GM21576 (cell line): ENCODE results near the gene TEX12.
"Not testable (repeated sequence)": the region's sequence is repeated elsewhere in the genome, so short reads cannot be mapped to it uniquely, and the experiment has no call there.

Experiments
- ATAC-seq: cut with Tn5 transposase; IDR thresholded peaks from one replicate; pipeline ENCODE4 v1.9.1; 2021; ENCODE audit warnings: mild to moderate bottlenecking, moderate library complexity; ENCODE audit not compliant: unreplicated experiment

The TEX12 gene

DNA sequence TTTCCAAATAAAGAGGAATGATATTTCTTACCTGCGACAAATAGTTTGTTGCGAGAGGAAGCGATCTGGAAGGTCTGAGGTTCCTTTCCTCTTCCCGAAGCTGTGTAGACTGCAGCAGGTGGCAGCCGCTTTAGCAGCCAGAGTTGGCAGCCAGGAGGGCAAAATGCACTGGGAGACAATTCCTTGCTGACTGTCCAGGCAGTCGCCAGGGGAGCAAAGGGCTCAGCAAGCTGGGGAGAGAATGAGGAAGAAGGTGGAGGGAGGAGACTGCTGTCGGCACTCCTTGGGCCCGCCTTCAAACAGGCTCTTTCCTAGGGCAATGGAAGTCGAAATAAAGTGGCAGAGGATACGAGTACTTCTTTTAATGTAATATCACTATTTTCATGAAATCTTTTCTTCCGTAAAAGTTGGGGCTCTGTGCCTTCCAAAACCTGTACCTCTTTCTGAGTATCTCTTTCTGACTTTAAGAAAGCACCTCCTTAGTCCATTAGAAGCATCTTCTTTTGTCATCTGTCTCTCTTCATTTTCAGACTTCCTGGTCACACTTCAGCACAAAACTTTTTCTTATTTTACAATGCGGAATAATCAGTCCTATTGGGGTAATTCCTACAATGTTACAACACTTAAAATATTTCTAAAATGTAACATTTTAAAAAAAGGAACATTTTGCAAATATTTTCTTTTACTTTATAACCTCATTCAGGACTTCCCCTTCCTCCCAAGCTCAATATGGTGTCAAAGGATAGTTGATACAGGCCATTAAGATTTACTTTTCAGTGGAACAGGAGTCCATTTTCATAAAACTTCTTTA lies 3.1 kb upstream of the TEX12 start, which contains the start of gene IL18:
Gene IL18, minus strand, starts transcription at position 220 of the 811 bp plus-strand sequence. CDS start 9,041 bp downstream, outside the sequence.
- no peak for ATAC-seq

DNA sequence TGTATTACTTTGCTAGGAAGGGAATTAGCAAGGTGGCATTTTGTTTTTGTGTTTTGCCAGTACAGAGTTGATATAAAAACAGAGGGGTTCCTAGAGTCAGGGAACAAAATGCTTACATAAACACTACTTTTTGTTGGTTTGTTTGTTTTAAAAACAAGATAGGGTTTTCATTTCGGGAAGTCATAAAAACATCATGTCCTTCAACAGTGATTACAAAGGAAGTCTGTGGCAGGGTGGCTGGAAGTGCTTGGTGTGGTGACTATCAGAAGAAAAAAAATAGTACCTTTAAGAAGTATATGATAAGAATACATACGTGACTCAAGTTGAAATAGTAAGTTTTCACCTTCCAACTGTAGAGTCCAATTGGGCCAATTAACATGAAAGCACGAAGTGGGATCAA lies 2.1 kb upstream of the TEX12 start:
- ATAC-seq = no peak

DNA sequence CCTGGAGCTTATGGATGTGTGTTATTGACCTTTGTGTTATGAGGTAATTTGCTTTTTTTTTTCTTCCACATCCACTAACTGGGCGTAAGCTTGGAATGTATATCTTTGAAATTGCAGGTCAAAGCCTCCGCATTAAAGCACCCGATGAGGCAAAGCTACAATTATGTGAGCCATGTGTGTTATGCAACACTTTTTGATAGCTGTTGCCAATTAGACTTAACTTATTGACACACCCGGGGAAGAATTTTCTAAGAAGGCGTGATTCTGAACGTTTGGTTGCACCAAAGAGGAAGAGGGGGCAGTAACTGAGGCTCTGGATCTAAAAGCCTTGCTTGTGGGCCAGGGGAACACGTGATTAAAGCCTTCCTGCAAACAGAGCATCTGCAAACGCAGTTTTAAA lies 610 bp upstream of the TEX12 start:
- ATAC-seq = no peak

DNA sequence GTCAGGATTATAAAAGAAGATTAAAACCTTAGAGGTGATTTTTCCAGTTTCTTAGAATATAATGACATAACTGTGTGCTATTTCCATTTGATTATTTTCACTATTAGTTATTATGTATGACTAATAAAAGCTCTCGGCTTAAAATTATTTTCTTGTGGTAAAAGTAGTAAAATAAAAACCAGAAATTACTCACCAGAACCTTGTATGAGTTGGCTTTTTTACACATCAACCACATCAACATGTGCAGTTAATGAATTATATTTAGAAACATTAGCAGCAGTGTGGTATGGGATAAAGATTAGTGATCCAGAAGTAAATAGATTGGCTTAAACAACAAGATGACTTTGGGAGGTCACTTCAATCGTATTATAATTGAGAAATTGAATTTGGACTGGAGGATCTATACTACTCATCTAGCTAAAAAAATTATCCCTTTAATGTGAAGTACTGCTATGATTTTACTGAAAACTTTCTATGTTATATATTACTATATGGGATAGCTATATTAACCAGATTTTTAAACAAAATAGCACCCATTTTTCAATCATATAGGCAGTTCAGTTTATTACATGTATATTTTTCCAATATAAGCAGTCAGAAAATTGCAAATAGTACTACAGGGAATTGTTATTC lies 5.3 kb downstream of the TEX12 start:
- ATAC-seq = no peak

DNA sequence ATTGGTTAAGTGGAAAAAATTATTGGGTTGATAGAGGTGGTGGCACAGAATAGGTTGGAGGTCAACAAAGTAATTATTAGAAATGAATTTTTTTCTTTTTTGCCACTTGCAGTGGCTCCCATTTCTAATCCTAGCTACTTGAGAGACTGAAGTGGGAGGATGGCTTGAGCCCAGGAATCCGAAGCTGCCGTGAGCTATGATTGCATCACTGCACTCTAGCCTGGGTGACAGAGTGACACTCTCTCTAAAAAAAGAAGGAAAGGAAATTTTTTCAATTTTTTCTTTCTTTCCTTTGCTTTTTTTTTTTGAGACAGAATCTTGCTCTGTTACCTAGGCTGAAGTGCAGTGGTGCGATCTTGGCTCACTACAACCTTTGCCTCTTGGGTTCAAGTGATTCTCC lies 6.0 kb downstream of the TEX12 start:
- no peak for ATAC-seq

DNA sequence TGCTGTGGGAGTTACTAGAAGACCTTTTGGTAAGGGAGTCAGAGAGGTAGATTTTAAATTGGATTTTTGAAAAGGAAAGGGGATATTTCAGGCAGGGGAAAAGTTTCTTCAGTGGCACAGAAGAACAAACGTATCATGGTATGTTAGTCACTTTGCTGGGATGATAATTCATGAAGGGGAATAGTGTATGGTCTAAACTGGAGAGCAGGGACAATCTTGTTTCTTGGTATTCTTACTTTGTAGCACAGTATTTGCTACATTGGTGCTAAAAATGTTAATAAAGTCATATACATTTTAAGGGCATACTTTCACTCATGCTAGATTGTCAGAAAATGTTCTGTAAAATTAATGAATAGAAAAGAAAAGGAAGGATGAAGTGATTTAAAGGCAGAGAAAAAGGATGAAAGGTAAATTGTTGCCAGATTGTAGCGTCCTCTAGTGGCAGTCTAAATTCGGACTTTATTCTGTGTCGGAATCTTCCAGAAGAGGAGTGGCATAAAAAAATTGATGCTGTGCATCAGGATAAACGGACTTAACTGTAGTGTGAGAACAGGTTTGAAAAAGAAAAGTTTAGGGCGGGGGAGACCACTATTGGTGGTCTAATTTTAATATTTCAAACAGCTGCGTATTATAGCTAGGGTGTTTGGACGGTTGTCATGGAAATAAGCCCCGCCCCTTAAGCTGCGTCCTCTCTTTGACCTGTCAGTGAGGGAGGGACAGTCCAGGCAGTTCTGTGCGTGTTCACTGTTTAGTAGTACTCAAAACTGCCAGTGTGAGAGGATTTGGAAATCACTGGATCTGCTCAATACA lies 7.8 kb downstream of the TEX12 start, which contains the start of gene BCO2:
Gene BCO2, plus strand, starts transcription at position 724 of the 810 bp plus-strand sequence. CDS start 90 bp downstream, outside the sequence.
- no peak for ATAC-seq

DNA sequence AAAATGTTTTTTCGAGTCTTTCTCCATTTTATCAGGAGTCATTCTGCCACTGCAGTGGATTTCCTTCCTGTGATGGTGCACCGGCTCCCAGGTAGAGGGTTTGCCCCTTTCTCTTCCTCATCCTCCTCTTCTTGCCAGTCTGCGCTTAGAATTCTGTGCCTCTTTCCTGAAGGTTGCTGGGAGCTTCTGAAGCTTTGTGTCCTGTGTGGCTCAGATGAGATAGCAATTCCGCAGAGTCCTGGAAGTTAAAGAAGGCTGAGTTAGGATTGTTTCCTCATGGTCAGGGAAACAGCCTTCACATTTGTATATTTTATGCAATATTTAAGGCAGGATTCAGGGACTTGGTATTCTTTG lies 8.4 kb downstream of the TEX12 start:
- ATAC-seq = no peak

DNA sequence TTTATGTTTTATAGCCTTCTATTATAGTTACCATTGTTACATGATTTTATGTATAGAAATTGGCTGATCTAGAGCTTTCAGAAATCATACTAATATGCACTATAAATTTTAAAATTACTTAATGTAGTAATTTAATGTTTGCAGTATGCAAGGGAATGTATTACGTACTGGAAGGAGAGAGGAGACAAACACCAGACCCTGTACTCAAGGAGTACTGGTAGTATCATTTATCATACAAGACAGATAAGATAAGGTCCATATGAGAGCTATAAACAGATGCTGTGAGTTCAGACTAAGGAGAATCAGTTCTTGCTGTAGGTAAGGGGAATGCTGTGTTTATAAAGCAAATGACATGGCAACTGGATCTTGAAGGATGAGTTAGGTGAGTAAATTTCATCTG lies 8.9 kb downstream of the TEX12 start:
- no peak for ATAC-seq

DNA sequence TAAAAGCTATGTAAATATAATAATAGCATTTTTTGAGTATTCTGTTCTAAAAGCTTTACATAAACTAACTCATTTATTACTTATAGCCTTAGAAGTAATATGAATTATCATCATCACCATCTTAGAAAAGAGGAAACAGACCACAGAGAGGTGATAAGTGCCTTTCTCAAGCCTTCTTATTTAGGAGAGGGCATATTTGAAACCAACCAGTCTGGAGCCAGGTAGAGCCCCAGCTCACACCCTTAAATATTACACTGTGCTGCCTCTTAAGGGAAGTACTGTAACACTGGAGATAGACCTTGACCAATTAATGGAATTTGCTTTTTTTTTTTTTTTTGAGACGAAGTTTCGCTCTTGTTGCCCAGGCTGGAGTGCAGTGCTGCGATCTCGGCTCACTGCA lies 10.4 kb downstream of the TEX12 start:
- ATAC-seq = no peak

DNA sequence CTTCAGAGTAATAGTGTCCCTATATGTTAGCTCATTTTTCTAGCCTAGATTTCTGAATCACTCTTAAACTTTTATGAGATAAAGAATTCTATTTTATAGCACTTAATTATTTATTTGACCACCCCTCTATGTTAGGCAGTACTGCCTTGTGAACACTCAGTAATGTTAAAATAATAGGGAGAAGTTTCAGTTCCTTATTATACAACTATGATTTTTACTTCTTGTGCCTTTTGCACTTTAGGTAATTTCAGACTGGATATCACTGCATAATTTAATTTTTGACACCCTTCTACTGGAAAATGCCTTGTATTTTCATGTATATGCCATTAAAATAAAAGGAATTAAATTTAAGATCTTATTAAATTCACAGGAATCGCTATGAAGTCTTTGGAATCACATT lies 11.3 kb downstream of the TEX12 start:
- no peak for ATAC-seq

DNA sequence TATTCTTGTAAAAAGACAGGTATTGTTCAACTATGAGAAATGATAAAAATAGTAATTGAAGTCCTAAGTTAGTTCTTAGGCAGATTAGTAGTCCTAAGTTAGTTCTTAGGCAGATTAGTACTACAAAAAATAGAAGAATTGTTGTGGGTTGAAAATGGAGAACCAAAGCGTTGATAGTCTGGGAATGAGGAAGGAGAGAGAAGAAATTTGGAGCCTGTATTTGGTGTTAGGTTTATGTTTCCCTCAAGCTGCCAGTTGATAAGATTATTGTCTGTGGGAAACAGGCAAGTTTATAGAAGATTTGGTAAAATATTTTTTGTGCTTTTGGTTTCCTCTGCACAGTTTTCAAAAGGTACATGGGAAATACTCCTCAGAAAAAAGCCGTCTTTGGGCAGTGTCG lies 11.8 kb downstream of the TEX12 start:
- no peak for ATAC-seq

DNA sequence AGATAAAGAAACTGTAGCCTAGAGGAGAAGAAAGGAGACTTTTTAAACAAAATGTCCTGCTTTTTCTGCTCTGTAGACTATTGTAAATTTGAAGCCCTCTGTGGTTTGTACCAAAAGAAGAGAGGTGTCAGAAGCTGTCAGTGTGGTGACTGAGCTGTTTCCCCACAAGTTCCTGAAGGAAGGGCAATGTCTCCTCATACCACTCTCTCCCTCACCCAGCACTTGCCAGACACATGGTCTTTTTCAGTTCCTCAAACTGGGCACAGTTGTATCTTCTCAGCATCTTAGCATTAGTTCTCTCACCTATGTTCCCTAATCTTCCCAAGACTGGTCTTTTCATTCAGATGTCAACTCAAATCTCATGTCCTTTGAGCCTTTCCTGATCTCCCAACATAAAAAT lies 12.4 kb downstream of the TEX12 start:
- peak; percentile 63 for ATAC-seq

DNA sequence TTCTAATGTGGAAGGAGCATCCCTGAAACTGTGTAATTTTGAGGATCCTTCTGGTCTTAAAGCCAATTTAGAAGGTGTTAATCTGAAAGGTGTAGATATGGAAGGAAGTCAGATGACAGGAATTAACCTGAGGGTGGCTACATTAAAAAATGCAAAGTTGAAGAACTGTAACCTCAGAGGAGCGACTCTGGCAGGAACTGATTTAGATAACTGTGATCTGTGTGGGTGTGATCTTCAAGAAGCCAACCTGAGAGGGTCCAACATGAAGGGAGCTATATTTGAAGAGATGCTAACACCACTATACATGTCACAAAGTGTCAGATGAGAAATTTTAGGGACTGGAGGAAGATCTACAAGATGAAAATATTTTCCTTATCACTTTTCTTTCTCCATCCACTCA lies 15.7 kb downstream of the TEX12 start:
- no peak for ATAC-seq

DNA sequence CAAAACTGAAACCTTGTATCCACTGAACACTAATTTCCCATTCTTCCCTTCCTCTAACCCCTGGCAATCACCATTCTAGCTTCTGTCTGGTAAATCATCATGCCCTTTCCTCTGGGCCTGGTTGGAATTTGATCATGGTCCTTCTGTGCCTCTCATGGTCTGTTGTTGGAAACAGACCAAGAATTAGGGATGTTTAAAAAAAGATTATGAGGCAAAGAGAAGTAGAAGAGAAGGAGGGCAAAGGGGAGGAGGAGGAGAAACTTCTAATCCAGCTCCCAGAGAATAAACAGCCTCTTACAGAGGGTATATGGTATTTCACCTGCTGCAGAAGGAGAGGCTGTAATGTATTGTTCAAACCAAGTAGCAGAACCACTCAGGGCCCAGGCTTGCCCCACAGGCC lies 18.7 kb downstream of the TEX12 start:
- no peak for ATAC-seq

DNA sequence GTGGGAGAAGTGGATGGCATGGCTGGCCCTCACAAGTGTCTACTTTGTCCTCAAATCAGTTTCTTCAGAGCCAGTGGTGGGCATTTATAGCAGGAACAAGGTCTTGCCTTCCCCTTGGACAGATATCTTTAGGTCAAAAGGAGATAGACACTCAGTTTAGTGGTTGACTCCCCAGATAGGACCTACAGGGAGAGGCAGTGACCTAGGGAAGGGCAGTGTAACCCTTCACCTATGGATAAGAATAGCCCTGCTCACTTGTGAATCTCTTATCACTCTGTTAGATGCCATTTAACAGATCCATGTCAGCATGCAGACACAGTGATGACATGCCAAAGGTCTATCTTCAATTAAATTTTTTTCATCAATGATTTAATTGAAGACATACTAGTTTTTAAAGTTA lies 19.1 kb downstream of the TEX12 start:
- no peak for ATAC-seq

DNA sequence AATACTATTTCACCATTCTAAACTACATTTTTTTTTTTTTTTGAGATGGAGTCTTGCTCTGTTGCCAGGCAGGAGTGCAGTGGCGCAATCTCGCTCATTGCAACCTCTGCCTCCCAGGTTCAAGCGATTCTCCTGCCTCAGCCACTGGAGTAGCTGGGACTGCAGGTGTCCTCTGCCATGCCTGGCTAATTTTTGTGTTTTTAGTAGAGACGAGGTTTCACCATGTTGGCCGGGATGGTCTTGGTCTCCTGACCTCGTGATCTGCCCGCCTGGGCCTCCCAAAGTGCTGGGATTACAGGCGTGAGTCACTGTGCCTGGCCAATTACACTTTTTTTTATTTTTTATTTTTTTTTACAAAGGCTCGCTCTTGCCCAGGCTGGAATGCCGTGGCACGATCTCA lies 27.9 kb downstream of the TEX12 start:
- not testable (repeated sequence) for ATAC-seq

DNA sequence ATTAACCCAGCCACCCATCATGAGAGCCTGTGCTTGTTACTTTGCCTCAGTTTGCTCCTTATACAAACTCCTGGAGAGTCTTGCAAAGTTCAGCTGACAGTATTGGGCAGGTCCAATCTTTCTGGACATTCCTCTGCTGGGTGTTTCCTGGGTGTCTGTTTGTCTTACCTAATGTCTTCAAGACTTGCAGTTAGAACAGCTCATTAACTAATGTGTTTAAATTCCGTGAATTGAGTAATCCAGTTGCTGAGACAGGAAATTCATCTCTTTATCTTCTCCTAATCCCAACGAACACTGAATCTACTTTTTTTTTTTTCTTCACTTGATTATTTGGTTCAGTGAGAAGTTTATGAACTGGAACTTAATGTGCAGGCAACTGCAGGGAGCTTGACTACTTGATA lies 28.8 kb downstream of the TEX12 start:
- ATAC-seq = no peak

DNA sequence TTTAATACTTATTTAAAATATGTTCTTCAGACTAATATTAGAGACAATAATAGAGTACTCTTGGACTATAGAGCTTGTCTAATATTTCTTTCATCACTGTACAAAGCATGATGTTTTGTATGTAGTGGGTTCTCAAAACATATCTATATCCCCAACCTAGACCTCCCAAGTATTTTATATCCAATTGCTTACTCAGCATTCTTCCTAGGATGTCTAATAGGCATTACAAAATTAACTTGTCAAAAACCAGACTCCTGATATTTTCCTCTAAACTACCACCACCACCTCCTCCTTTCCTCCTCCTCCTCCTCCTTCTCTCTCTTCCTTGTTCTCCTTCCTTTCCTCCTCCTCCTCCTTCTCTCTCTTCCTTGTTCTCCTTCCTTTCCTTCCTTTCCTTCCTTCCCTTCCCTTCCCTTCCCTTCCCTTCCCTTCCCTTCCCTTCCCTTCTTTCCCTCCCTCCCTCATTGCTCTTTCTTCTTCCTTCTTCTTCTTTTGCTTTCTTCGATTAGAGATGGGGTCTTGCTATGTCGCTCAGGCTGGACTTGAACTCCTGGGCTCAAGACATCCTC lies 29.4 kb downstream of the TEX12 start:
- no peak for ATAC-seq

DNA sequence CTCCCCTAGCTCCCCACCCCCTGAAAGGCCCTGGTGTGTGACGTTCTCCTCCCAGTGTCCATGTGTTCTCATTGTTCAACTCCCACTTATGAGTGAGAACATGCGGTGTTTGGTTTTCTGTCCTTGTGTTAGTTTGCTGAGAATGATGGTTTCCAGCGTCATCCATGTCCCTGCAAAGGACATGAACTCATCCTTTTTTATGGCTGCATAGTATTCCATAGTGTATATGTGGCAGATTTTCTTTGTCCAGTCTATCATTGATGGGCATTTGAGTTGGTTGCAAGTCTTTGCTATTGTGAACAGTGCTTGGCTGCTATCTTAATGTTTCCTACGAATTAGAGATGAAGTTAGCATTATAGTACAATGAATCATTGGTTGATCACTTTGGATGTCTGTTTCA lies 31.9 kb downstream of the TEX12 start:
- ATAC-seq = not testable (repeated sequence)

DNA sequence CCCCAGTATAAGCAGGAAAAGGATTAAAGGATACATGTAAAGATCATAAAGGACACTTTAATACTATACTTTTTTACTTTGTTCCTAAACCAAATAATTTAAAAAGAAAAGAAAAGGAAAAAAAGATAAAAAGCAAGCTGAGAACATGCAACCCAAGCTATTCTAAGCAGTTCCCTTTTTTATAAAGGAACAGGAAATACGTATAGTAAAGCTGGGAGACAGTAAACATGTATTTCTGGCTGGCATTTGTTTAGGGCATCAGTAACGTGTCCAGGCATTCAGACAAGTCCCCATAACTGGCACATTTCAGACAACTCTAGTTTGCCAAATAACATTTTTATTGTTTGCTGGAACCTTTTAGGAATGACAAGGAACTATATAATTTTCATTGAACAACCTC lies 33.1 kb downstream of the TEX12 start:
- no peak for ATAC-seq

DNA sequence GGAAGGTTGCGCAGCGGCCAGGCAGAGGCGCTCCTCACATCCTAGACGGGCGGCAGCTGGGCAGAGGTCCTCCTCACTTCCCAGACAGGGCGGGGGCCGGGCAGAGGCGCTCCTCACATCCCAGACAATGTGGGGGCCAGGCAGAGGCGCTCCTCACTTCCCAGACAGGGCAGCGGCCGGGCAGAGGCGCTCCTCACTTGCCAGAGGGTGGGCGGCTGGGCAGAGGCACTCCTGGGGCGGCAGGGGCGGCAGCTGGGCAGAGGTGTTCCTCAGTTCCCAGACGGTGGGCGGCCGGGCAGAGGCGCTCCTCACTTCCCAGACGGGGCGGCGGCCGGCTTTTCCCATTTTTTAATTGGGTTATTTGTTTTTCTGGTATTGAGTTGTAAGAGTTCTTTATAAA lies 38.9 kb downstream of the TEX12 start:
- ATAC-seq = no peak
